HG03097 (cell line): ENCODE measurements around the gene SLC1A2.

Source experiments
- ATAC-seq: cut with Tn5 transposase; IDR thresholded peaks from one replicate; pipeline ENCODE4 v1.9.1; 2021; ENCODE audit not compliant: unreplicated experiment, low FRiP score

The SLC1A2 gene

DNA sequence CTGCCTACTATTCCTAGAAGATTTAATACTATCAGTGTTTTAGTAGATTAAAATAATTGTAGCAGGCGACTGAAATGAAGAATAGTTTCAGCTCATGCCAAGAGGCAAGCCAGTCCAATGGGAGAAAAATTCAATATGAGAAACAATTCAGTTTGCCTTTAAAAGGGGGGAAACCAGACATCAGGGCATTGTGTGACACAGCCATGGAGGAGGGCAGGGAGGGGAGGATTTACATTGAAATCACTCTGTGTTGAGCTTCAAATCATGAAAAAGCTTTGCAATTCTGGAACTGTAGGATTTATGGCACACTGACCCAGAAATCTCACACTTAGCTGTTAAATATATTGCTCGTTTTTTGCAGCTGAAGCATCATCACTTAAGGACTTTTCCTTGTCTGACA, 4.6 kb downstream of the SLC1A2 start:
- ATAC-seq = no peak

DNA sequence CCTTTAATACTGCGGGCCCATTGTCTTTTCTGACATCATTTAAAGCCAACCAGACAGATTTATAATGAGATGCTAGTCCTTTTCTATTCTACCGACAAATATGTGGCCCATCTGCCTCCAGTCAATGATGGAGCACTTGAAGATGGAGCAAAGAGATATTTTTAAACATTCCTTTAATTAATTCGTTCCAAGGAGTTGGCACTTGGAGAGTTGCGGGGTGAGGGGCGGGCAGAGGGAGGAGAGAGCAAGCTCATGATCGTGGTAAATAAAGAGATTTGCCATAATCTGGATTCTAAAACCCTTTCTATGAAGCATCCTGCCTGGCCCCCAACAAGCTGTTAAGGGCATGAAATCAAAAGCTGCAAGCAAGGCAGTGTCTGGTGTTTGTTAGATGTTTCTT, 5.0 kb downstream of the SLC1A2 start:
- ATAC-seq = no peak

DNA sequence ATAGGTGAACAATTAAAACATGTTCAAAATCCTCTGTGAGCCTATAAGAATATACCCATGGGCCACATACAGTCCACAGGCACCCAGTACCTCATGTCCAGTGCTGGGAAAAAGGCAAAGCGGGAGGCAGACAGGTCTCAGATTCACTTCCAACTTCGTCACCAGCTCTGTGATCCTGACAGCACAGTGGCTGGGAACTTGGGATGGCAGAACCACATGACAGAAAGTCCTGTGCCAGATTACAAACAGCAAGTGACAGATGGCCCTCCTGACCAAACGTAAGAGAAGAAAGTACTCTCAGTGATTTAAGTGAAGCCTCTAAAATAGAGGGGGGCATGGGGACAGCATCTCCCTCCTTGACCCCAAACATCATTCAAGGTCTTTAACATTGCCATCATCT, 5.8 kb downstream of the SLC1A2 start:
- no peak for ATAC-seq

DNA sequence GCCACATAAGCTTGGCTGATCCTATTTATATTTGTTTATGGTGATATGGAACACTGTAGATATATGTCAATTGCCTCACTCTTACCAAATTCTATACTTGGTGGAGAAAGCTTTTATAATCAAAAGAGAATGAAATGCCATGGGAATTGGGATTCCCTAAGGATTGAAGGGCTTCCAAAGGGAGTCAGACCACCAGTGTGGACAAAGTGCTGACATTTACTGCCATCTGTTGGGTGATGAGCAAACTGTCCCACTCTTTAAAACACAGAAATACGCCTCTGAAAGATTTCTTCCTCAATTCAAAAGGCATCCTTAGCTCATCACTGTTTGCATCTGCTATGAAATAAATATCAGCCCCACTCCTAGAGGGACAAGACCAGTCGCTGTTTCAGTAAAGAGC, 7.1 kb downstream of the SLC1A2 start:
- ATAC-seq = no peak

DNA sequence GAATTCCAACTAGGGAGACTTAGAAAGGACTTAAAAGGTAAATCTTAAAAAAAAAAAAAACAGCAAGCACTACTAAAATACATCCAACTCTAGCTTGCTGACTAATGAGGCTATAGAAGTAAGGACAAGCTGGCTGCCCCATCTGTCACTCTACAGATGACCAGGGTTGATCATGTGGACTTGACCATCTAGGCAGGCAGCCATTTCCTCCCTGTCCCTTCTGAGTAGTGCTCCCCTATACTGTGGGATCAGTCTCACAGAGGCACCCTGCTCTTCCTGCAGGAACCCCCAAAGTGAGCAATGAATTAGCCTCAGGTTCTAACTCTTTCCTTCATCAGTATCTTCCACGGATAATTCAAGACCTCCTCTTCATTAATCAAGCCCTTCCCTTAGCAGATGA, 12.3 kb downstream of the SLC1A2 start:
- ATAC-seq = no peak

DNA sequence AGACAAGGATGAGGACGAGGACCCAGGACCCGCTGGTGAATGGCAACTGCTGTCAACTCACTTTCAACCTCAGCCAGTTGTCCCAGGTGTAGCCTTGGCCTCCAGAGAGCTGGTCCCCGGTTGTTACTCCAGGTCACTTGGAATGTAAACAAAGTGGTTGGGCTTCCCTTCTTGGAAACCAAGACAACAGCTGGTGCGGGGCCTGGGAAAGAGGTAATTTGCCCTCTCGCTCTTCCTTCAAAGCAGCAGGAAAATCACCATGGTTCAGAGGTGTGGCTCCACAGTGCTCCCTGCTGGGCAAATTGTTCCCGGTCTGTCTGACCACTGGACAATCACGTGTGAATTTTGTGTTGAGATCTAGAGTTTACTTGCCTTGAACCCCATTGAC, 15.0 kb downstream of the SLC1A2 start:
- no peak for ATAC-seq

DNA sequence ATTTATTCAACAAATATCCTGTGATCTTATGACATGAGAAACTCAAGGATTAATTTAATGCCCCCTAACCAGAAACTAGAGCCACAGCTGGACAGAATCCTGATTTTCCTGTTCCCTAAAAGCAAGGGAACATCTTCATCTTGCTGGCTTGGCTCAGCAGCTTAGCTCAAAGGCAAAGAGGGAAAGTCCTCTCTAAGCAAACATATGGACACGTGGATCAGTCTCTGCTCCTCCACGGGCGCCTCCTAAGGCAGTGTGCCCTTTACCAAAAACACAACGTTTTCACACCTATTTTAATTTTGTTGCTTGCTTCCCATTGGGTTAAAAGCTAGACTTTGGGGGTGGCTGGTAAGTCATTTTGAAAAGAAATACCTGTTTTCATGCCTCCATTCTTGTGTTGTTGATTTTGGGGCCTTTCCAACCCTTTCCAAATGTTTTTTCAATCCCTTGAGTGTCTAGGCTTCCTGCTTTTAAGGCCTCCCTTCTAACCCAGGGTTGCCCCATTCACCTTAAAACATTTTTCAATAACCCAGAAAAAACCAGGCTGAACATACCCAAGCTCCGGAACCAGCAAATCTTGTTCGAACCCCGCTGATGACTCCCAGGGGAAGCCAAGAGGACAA, 15.5 kb downstream of the SLC1A2 start:
- no peak for ATAC-seq

DNA sequence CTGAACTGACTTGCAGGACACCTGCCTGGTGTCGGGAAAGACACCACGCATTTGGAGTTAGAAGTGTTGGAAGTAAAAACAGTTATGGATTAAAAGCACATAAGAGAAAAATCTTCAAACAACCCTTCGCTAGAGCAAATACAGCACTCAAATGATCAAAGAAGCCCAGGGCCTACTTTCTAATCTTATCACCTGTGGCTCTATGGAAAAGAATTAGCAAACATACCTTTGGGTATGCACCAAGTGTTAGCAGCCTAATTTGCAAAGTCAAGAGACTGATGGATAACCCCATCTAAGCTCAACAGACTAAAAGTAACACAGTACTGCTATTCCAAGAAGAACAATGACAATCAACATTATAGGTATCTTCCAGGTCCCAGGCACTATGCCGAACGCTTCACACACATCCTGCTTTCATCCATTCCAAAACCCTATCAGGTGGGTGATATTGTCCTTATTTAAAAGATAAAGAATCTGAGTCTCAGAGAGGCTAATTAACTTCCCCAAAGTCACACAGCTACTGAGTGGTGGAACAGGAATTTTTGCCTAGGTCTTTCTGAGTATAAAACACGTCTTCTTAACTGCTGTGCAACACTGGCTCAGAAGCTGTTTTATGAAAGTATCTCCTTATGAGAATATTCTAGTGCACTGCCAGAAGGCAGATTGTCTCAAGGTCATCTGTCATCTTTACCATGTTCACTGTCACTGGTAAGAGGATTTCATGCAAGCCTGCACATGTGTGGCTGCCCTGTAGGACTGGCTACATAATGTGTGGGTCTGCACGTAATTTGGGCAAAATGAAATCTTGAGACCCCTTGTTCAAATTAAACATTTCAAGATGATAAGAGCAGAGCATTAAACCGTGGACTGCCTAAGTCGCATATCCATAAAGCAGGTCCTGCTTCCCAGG, 16.4 kb downstream of the SLC1A2 start:
- no peak for ATAC-seq

DNA sequence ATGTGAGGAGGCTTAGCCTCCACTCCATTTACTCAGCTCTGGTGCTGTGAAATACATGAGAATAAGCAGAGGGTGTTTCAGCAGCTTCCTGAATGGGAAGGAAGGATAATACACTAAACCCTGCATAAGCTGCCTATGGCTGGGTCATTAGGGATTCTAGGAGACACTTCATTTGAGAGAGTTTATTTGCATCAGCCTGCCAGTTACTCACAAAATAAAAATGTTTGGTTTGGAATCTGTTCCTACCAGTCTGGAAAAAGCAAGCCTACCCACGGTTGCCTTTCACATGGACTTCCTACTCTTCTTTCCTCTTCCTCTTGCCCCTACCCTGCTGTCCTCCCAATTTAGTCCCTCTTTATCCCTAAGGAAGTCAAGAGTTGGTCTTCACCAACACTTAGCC, 20.5 kb downstream of the SLC1A2 start:
- no peak for ATAC-seq

DNA sequence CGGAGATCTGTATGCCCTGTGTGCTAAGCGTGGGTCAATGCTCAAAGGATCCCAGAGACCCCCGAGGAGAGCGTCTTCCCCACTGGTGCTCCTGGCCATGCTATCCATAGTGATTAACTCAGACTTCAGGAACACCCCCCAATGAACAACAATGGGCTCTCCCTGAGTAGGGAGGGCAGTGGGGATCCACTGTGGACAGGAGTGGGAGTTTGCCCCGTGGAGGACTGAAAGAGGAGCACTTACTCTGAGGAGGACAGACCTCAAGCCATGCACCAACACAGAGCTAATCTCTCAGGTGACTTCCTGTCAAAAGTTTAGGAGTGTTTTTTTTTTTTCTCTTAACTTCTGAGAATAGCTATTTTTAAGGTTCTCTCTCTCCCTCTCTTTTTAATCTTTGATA, 24.4 kb downstream of the SLC1A2 start:
- ATAC-seq = no peak

DNA sequence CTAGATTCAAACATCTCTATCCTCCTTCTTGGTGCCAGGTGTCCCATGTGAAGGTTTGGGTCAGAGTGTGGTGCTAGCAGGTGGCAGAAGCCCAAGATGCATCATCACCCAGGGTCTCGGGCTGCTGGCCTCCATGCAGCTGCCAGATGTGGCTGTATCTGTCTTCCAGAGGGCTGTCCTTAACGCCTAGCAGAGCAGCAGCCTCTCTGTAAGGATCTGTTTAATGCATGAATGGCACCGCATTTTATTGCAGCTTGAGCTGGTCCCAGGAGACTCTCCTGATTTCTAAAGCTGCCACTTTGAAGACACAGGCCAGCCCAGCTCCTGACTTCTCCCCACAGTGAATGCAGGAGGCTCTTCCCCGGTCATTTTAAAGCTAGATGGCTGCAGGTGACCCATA, 26.3 kb downstream of the SLC1A2 start:
- no peak for ATAC-seq

DNA sequence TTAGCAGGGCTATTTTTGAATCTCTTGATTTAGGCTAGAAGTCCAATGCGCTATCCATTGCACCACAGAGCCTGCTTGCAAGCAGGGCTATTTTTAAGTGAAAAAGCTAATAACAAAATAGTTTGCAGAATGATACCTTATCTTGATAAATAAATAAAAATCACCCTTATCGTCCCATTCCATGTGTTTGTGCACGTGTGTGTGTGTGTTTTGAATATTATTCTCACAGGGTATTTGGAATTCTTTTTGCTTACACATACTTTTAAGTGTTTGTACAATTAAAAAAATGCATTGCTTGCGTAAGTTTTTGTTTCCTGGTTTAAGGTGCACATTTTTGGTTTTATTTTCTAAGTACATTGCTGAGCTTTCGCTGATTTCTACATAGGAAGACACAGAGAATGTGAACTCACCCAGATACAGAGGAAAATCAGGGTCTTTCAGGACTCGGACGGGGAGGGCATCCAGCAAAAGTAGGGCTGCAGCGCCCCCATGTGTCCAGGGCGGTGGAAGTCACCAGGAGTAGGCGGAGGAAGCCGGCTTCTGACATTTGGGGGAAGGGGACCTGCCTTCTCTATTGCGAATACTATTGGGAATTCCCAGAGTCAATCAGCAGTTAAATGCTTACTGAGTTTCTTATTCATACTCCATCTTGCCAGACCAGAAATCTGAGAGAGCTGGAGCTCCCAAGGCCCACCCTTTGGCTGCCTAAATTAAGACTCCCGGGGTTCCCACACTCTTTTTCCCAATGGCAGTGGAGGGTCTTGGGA, 27.3 kb downstream of the SLC1A2 start:
- ATAC-seq = no peak

DNA sequence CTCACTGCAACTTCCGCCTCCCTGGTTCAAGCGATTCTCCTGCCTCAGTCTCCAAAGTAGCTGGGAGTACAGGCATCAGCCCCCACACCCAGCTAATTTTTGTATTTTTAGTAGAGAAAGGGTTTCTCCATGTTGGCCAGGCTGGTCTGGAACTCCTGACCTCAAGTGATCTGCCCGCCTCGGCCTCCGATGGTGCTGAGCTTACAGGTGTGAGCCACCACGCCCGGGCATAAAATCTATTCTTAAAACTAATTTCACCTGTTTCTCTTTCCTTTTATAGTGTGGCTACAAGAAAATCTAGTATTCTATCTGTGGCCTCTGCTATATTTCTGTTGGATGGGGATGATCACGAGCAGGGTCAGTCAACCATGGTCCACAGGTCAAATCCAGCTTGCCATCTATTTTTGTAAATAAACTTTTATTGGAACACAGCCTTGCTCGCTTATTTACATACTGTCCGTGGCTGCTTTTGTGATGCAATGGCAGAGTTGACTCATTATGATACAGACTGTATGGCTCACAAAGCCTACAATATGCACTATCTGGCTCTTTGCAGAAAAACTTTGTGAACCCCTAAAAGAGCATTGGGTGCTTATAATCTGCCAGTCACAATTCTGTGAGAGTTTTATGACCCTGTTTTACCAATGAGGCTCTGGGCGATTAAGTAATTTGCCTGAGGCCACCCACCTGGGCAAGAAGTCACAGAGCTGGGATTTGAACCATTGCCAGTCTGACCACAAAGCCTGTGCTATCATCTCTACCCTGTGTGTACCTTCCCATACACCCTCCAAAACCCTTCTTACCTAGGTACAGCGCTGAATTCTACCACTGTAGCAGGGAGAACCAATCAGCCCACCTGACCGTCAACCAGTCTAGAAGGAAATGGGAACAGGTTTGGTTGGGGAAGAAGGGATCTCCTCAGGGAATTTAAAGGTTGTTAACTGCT, 28.3 kb downstream of the SLC1A2 start:
- peak; percentile 53 for ATAC-seq

DNA sequence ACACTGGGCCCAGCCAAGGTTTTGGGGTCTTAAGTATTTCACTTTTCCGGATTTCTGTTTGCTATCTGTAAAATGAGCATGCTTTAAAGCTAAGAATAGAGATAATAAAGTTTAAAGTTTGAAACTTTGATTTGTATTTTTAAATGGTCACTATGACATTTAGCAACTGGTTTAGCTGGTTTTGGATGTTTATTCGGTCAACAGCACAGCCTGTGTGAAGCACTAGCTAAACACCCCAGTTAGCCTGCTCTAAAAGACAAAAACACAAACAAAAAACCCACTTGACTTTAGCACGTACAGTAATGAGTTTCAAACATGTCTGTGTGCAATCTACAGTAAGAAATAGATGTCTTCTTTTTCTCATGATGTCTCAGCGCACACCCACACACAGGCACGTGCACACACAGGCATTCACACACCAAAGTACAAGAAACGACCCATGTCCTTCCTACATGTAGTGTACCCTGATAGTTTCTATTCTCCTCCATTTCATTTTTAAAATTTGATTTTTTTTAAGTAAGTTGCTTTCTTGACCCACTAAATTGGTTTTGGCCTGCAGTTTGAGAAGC, 29.4 kb downstream of the SLC1A2 start:
- no peak for ATAC-seq

DNA sequence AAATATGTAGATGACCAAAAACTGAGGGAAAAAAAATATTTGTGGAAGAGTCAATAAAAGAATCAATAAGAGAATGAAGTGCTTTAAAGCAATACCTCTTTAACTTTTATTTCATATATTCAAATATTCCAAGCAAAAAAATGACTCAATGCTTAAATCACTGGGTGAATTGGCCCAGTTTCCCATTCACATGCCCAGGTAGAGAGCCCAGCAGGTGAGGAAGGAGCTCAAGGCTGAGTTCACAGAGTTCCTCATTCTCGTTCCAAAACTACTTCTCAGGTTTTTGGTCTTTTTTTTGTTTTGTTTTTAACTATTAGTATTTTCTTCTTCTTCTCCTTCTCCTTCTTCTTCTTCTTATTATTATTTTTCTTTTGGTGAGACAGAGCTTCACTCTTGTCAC, 30.2 kb downstream of the SLC1A2 start:
- ATAC-seq = no peak

DNA sequence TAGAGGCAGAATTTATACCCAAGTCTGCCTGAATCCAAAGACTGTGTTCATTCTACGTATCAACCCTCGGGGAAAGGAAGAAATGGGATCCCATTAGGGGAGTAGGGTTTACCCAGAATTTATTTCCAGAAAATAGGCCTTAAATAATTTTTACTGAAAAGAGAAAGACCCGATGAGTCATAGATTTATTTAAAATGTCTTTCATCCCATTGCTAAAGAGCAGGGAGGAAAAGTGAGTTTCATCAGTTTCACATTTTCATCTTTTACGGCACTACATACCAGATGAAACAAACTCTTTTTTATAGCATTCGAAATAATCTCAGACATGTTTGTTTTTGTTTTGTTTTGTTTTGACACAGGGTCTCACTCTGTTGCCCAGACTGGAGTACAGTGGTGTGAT, 31.3 kb downstream of the SLC1A2 start:
- no peak for ATAC-seq

DNA sequence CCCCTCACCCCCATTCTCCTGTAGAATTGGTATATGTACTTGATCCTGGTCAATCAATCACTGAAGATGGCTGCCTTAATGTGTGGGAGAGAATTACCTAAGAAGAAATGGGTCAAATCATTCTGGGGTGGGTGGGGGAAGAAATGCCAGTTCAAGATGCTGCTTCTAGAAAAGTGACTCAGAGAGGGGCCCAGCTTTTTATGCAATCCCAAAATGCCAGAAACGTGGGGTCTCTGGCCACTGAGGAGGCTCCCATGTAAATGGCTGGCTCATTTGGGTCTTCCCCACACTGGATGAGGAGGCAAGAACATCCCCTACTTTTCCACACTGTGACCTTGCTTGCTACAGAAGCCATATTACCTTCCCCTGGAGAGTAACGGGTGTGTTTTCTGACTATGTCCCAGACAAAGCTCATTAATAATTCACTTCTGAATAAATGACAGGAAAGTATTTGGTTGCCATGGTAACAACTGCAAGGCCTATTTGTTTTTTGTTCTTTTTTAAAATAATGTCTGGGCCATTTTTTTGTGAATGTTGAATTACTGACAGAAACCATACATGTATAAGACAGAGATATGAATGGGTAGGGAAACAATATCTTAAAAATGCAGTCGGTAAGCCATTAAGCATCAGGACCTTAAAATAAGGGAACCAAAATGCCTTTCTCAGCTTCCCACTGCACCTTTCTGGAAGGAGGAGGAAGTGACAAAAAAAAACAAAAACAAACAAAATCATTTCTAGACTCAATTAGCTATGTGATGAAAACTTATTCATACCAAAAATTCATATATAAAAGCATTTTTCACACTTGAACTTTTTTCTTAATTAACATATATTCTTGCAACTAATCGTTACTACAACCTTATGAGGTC, 32.0 kb downstream of the SLC1A2 start:
- ATAC-seq = no peak

DNA sequence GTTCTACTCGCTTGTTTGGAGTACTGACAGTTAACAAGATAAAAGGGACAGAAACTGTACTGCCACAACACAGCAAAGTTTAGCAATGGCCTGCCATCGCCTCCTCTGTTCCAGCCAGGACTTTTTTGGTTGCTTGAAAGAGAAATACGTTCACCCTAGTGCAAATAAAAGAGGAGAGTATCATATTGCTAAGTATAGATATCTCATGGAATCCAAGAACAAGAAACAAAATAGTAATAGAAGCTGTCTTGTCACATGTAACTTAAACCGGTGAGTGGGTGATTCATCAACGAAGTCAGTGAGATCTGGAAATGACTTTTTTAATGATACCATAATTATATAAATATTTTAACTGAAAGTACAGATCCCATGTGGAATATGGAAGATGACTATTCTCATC, 35.4 kb downstream of the SLC1A2 start:
- ATAC-seq = no peak

DNA sequence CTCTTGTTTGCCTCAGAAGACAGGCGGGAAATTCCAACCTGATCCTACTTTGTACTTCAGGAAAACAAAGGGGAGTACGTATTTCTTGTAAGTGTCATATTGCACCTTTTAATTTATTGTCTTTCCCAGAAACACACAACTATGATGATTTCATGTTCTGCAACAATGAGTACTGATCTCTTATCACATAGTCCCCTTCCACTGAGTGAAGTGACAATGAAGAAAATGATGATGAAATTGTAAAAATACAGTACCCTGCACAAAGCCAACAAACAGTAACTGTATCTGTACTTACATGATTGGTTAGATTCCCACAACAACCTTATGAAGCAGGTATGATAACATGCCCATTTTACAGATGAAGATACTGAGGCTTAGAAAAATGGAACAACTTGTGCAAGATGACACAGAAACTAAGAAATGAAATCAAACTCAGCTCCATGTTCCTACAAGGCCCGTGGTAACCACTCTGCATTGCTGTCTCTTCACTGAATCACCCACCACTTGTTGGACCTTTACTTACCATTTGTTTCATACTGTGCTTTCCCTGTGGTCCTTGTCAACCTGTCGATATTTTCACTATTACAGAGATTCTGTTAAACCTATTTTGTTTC, 37.5 kb downstream of the SLC1A2 start:
- ATAC-seq = no peak
